ENCODE results near the gene PDE5A. TPM values are rescaled to one million over a fixed set of nuclear protein-coding genes. Genes with fewer than 3 reads are reported as not detected.

The PDE5A gene
- total RNA-seq, 1 experiment from 2014 or later = 68.1 TPM

- no peak overlapping the region for H3K4me3 ChIP-seq
- H3K4me1 ChIP-seq (replicated peaks) = no peaks in the 10 kb centered on the region
- H3K36me3 ChIP-seq = peaks cover 39% of the 10 kb centered on the region
- no peaks in the 10 kb centered on the region for H3K27me3 ChIP-seq (replicated peaks)
- H3K9me3 ChIP-seq (replicated peaks) = no peaks in the 10 kb centered on the region
- no peak overlapping the region for H3K27ac ChIP-seq
- DNase-seq (ENCODE audit: low read depth in 1 of 2, low spot score in 2 of 2) = no peak
Observed at GRCh38 chr4:119589165-119589564, 39.4 kb downstream of the PDE5A start.

DNA sequence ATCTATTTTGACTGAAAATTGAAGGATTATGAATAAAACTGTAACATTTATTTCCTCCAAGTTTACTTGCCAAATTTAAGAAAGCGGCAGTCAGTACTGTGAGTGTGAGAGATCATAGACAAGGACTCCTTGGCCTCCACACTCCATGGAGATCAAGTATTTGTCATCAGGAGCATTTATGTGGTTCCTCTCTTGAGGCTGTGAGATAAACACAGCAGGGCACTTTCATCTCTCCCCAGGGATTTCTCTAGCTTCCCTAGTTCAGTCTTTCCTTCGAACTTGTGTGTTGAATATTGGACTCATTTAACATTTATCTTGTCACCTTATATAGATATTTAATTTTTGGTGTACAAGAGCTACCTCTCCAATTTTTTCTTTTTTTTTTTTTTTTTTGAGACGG, 40.8 kb downstream of the PDE5A start:
- no peaks in the 10 kb centered on the region for H3K4me1 ChIP-seq (replicated peaks)
- H3K27ac ChIP-seq = no peak overlapping the region
- H3K9me3 ChIP-seq (replicated peaks) = no peaks in the 10 kb centered on the region
- H3K4me3 ChIP-seq = no peak overlapping the region
- H3K36me3 ChIP-seq = peaks cover 40% of the 10 kb centered on the region
- H3K27me3 ChIP-seq (replicated peaks) = no peaks in the 10 kb centered on the region
- no peak for DNase-seq (ENCODE audit: low read depth in 1 of 2, low spot score in 2 of 2)

DNA sequence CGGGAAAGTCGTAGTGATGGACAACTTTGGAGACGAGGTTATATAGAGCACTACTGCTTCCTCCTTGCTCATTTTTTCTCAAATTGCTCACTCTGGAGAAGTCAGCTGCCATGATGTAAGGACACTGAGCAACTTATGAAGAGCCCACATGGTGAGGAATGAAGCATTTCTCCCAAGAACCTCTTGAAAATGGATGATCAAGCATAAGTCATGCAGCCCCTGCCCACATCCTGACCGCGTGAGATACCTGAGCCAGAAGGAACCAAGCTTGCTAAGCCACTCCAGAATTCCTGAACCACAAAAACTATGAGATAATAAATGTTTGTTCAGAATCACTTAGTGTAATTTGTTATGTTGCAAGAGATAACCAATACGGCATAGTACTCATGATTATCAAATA, 42.8 kb downstream of the PDE5A start:
- H3K27ac ChIP-seq = no peak overlapping the region
- DNase-seq (ENCODE audit: low read depth in 1 of 2, low spot score in 2 of 2) = no peak
- H3K4me3 ChIP-seq = no peak overlapping the region
- H3K9me3 ChIP-seq (replicated peaks) = no peaks in the 10 kb centered on the region
- no peaks in the 10 kb centered on the region for H3K27me3 ChIP-seq (replicated peaks)
- H3K4me1 ChIP-seq (replicated peaks) = no peaks in the 10 kb centered on the region
- H3K36me3 ChIP-seq = peaks cover 49% of the 10 kb centered on the region

GRCh38 chr4:119581190-119581873, 47.3 kb downstream of the PDE5A start:
- no peaks in the 10 kb centered on the region for H3K4me1 ChIP-seq (replicated peaks)
- no peaks in the 10 kb centered on the region for H3K9me3 ChIP-seq (replicated peaks)
- H3K36me3 ChIP-seq = peaks cover 43% of the 10 kb centered on the region
- H3K27ac ChIP-seq = no peak overlapping the region
- no peak for DNase-seq (ENCODE audit: low read depth in 1 of 2, low spot score in 2 of 2)
- H3K4me3 ChIP-seq = no peak overlapping the region
- no peaks in the 10 kb centered on the region for H3K27me3 ChIP-seq (replicated peaks)

DNA sequence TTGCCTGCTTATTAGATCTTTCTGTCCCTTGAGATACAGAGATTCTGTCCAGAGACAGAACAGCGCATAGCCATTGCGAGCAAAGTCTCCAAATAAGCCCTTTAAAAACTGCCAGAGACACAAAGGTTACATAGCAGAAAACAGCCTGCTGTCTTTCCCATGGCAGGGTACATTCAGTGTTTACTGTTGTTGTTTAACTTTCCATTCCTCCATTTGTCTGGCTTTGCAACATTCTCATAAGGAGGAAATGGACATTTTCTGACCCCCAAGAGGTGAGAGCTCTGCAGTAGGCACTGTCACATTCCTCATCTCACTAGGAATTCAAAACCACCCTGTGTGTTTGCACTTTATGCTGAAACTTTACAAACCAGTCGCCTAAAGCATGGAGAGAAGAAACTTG, 48.3 kb downstream of the PDE5A start:
- no peaks in the 10 kb centered on the region for H3K9me3 ChIP-seq (replicated peaks)
- H3K36me3 ChIP-seq = peaks cover 40% of the 10 kb centered on the region
- H3K27ac ChIP-seq = no peak overlapping the region
- DNase-seq (ENCODE audit: low read depth in 1 of 2, low spot score in 2 of 2) = no peak
- no peak overlapping the region for H3K4me3 ChIP-seq
- no peaks in the 10 kb centered on the region for H3K4me1 ChIP-seq (replicated peaks)
- no peaks in the 10 kb centered on the region for H3K27me3 ChIP-seq (replicated peaks)

DNA sequence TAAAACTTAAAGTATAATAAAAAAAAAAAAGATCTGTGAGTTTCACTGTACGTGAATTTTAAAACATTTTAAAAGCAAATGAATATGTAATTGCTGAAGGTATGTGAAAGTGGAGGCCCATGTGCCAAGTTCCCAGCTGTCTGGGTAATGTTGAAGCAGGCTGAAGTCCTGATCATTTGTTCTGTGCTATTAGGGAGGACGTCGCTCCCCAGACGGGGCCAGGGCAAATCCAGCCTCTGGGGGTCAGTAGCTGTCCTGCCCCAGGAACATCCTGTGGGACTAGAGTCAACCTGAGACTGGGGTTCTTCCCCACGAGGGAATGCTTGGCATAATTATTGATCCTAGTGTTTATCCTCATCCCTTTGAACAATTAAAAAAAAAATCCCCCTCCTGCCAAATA, 48.8 kb downstream of the PDE5A start:
- H3K9me3 ChIP-seq (replicated peaks) = no peaks in the 10 kb centered on the region
- H3K36me3 ChIP-seq = peaks cover 39% of the 10 kb centered on the region
- DNase-seq (ENCODE audit: low read depth in 1 of 2, low spot score in 2 of 2) = no peak
- H3K4me1 ChIP-seq (replicated peaks) = no peaks in the 10 kb centered on the region
- H3K4me3 ChIP-seq = no peak overlapping the region
- H3K27ac ChIP-seq = no peak overlapping the region
- no peaks in the 10 kb centered on the region for H3K27me3 ChIP-seq (replicated peaks)

- Histone ChIP-seq H3K9me3 (replicated peaks) (no peaks in the 10 kb centered on the region), H3K27ac (no peak overlapping the region), H3K27me3 (replicated peaks) (no peaks in the 10 kb centered on the region), H3K36me3 (peaks cover 22% of the 10 kb centered on the region), H3K4me3 (no peak overlapping the region), H3K4me1 (replicated peaks) (no peaks in the 10 kb centered on the region)
- no peak for DNase-seq (ENCODE audit: low read depth in 1 of 2, low spot score in 2 of 2)
Observed at GRCh38 chr4:119570401-119570800, 58.2 kb downstream of the PDE5A start.

- Histone ChIP-seq H3K27me3 (replicated peaks) (no peaks in the 10 kb centered on the region), H3K9me3 (replicated peaks) (no peaks in the 10 kb centered on the region; the same call in 1 of the 2 replicates), H3K4me3 (no peak overlapping the region), H3K4me1 (replicated peaks) (no peaks in the 10 kb centered on the region), H3K27ac (no peak overlapping the region), H3K36me3 (peaks cover 64% of the 10 kb centered on the region)
- no peak for DNase-seq (ENCODE audit: low read depth in 1 of 2, low spot score in 2 of 2)
Observed at GRCh38 chr4:119564106-119564505, 64.5 kb downstream of the PDE5A start.

DNA sequence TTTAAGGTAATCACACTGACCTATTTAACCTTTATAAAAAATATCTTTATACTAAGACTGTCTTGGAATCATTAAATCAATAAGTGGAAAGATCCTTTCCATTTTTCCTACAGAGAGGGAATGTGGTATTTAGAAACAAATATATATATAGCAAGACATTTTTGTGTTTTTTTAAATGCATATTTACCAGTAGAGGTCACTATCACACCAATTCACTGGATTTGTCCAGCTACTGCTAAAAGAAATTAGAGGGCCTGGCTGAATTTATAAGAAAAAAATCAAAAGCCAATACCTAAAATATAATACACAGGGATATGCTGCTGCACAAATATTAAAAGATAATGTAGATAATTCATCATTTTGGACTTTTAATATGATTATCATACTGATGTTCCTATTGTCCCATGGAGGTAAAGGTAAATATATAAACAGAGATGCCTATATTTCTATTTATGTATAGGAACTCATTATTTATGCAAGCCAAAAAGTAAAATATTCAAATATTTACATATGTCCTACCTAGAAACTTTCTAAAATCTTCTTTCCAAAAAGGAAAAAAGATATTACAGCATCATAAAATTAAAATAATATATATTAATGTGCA, 69.5 kb downstream of the PDE5A start:
- DNase-seq (ENCODE audit: low read depth in 1 of 2, low spot score in 2 of 2) = peak in 1 of 2 experiments; percentile 51
- no peaks in the 10 kb centered on the region for H3K27me3 ChIP-seq (replicated peaks)
- H3K4me1 ChIP-seq (replicated peaks) = no peaks in the 10 kb centered on the region
- peaks cover 62% of the 10 kb centered on the region for H3K36me3 ChIP-seq
- no peaks in the 10 kb centered on the region for H3K9me3 ChIP-seq (replicated peaks)
- H3K27ac ChIP-seq = no peak overlapping the region
- no peak overlapping the region for H3K4me3 ChIP-seq

DNA sequence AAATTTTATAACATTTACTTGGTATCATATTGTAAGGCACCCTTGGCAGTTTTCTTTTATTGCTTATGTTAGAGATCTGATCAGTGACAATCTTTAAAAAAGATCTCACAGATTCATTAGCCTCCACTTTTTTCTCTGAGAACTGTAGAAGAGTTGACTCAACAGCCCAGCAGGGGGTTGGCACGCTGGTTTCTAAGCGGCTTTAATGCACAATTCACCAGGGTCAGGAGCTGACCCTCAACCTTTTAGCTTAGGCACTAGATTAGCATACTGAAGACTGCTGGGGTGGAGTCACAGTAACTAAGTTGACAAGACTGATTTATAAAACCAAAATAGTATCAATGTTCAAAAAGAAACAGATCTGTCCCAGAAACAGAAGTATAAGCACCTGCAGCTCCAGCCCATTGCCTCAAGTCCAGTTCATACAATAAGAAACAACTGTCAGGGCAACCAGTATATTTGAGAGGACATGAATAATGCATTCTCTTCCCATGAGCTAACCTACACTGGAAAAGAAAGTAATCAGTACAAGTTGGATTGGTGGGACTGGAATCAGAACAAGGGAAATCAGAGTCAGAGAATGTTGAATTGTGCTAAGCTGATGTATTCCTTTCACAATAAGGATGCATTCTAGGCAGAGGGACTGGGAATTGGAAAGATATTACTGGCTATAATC, 77.6 kb downstream of the PDE5A start:
- Histone ChIP-seq H3K27me3 (replicated peaks) (no peaks in the 10 kb centered on the region), H3K27ac (no peak overlapping the region), H3K4me3 (no peak overlapping the region), H3K9me3 (replicated peaks) (no peaks in the 10 kb centered on the region), H3K4me1 (replicated peaks) (no peaks in the 10 kb centered on the region), H3K36me3 (peaks cover 23% of the 10 kb centered on the region)
- no peak for DNase-seq (ENCODE audit: low read depth in 1 of 2, low spot score in 2 of 2)

GRCh38 chr4:119549639-119550038, 79.0 kb downstream of the PDE5A start:
- DNase-seq (ENCODE audit: low read depth in 1 of 2, low spot score in 2 of 2) = no peak
- no peak overlapping the region for H3K4me3 ChIP-seq
- peaks cover 16% of the 10 kb centered on the region for H3K36me3 ChIP-seq
- no peaks in the 10 kb centered on the region for H3K4me1 ChIP-seq (replicated peaks)
- H3K9me3 ChIP-seq (replicated peaks) = no peaks in the 10 kb centered on the region
- no peak overlapping the region for H3K27ac ChIP-seq
- no peaks in the 10 kb centered on the region for H3K27me3 ChIP-seq (replicated peaks)

DNA sequence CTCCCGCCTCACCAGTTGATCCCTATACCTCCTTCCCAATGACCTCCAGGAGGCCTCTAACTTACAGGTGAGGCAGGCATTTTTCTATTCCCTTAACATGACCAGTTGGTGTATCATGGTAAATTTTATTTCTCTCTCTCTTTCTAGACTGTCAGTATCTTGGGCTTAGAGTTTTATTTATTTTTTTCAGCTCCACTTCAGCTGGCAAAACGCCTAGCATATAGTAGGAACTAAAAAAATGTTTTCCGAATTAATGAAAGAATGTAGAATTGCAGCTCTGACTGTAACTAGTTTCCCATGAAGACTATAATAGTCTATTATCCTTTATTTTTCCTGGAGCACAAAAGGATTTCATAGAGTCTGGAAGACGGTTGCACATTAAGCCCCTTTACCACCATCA, 84.8 kb downstream of the PDE5A start:
- Histone ChIP-seq H3K27ac (no peak overlapping the region), H3K4me1 (replicated peaks) (peaks cover 1% of the 10 kb centered on the region; the same call in 1 of the 2 replicates), H3K27me3 (replicated peaks) (no peaks in the 10 kb centered on the region), H3K4me3 (no peak overlapping the region), H3K9me3 (replicated peaks) (no peaks in the 10 kb centered on the region), H3K36me3 (peaks cover 25% of the 10 kb centered on the region)
- no peak for DNase-seq (ENCODE audit: low read depth in 1 of 2, low spot score in 2 of 2)

DNA sequence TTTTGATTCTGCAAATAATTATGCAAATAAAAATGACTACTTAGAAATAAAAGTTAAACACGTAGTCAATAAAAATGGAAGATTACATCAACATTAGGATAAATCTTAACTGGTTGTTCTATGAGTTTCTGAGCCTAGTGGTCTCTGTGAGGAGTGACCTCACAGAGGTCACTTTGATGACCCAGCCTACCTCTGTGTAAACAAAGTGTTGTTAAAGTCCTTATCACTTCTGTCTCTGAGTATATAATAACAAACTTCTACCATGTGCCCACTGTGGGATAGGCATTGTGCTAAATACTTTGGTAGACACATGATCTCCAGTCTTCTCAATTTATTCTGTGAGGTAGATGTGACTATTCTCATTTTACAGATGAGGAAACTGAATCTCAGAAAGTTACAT, 85.4 kb downstream of the PDE5A start:
- H3K27me3 ChIP-seq (replicated peaks) = no peaks in the 10 kb centered on the region
- H3K4me1 ChIP-seq (replicated peaks) = peaks cover 4% of the 10 kb centered on the region
- H3K9me3 ChIP-seq (replicated peaks) = no peaks in the 10 kb centered on the region
- DNase-seq (ENCODE audit: low read depth in 1 of 2, low spot score in 2 of 2) = no peak
- no peak overlapping the region for H3K4me3 ChIP-seq
- peaks cover 31% of the 10 kb centered on the region for H3K36me3 ChIP-seq
- no peak overlapping the region for H3K27ac ChIP-seq

- Histone ChIP-seq H3K27ac (no peak overlapping the region), H3K36me3 (peaks cover 38% of the 10 kb centered on the region)
- DNase-seq (ENCODE audit: low read depth in 1 of 2, low spot score in 2 of 2) = no peak
Observed at GRCh38 chr4:119540249-119540648, 88.4 kb downstream of the PDE5A start.

More at GRCh38 chr4:119540249-119540648, 88.4 kb downstream of the PDE5A start:
- H3K27me3 ChIP-seq (replicated peaks) = no peaks in the 10 kb centered on the region
- peaks cover 25% of the 10 kb centered on the region for H3K4me1 ChIP-seq (replicated peaks)
- no peaks in the 10 kb centered on the region for H3K9me3 ChIP-seq (replicated peaks)
- no peak overlapping the region for H3K4me3 ChIP-seq
